ENCODE results near the gene GPR157.
"Not testable (repeated sequence)": the region's sequence is repeated elsewhere in the genome, so short reads cannot be mapped to it uniquely, and the experiment has no call there.

The GPR157 gene

DNA sequence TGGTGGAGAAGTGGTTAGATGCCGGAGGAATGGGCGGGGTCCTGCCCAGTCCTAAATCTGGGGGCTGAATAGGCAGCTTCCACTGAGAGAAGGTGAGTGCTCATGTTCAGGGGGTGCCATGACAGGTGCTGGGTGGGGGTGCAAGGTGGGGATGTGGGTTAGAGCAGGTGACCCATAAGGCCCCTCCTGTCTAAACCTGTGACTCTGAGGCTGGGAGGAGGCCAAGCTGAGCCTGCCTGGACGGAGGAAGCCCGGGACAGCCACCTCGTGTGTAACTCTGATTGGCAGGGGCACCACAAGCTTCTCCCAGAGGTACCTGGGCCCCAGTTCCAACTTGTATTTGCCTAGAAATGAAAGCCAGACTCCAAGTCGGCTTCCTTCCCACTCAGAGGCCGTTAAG, 10.7 kb downstream of the GPR157 start:
- no peak for DNase-seq (ENCODE audit: low read depth)

- peak; percentile 5 for DNase-seq (ENCODE audit: low read depth)
Observed at GRCh38 chr1:9115351-9116205, 13.3 kb downstream of the GPR157 start.

DNA sequence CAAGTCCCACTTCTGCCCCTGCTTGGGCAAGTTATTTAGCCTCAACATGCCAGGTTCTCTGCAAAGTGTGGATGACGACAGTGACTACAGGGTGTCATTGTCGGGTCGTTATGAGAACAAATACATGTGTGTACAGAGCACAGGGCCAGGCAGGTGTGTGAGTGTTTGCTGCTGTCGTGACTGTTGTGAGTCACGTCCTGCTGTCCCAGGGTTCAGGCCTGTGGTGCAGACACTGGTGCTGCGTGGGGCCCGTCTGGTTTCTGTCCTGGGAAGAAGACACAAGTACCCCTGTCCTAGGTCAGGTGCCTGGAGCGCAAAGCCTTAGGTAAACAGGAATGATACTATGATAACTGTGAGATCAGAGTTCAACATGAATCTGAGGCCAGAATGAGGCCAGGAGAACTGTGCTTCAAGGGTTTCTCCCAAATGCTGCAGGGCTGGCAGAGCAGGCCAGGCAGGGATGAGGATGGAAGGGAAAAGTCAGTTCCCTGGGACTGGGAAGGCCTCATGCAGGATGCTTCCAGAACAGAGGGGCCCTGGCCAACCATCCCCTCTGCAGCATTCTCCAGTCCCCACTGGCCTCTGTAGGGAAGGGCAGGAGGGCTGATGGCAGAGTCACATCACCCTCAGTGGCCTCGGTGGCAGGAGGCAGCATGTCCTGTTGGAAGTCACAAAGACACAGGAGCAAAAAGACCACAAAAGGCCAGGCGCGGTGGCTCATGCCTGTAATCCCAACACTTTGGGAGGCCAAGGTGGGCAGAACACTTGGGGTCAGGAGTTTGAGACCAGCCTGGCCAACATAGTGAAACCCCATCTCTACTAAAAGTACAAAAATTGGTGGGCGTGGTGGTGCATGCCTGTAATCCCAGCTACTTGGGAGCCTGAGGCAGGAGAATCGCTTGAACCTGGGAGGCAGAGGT, 15.7 kb downstream of the GPR157 start:
- no peak for DNase-seq (ENCODE audit: low read depth)

GRCh38 chr1:9111957-9112356, 16.9 kb downstream of the GPR157 start:
- DNase-seq (ENCODE audit: low read depth) = no peak

DNA sequence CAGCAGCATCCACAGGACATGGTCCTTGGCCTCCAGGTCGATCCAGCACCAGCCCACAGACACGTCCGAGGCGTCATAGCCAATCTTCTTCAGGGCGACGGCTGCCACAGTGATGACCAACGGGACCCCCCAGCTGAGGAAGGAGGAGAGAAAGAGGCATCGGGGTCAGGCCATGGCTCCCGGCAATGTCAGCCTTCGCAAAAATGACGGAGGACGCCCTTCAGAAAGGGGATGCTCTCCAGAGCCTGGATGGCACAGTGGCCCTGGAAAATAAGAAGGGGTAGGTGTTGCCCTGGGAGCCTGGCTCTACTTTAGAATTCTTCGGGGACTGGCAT, 17.6 kb downstream of the GPR157 start:
- DNase-seq (ENCODE audit: low read depth) = no peak

- peak; percentile 85 for DNase-seq (ENCODE audit: low read depth)
Observed at GRCh38 chr1:9110669-9111356, 18.1 kb downstream of the GPR157 start.

DNA sequence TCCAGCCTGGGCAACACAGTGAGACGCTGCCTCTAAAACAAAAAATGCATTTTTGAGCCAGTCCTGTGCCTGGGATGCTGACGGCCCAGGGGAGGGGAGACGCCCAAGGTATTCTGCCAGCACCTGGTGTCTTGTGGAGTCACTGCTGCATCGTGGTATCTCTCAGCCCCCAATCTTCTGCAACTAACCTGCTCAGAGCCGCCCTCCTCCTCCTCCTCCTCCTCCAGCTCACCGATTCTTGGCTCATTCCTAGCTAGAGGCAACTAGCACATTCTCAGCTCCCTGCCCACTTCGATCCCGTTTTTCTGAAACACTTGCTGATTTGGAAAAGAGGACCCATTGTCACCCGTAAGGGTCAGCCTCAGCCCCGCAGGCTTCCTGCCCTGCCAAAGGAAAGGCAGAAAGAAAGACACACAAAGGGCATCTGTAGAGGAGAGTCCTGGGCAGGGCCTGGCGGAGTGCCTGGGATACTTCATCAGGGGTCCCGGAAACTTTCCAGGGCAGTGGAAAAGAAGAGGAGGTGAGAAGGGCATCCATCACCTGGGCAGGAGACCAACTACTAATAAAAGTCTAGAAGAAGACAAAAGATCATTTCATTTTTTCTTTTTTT, 20.7 kb downstream of the GPR157 start:
- DNase-seq (ENCODE audit: low read depth) = no peak

DNA sequence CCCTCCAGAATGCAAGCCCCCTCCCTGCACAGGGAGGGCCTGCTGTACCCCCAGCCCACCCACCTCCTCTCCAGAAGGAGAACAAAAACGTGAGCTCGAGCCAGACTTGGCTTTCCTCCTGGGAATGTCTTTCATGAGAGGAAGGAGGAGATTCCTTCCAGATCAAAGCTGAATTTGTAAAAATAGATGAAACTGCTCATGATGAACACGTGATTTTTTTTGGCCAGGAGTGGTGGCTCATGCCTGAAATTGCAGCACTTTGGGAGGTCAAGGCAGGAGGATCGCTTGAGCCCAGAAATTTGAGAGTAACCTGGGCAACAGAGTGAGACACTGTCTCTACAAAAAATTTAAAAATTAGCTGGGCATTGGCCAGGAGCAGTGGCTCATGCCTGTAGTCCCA, 21.8 kb downstream of the GPR157 start:
- no peak for DNase-seq (ENCODE audit: low read depth)

- DNase-seq (ENCODE audit: low read depth) = no peak
Observed at GRCh38 chr1:9106286-9106685, 22.6 kb downstream of the GPR157 start.

- no peak for DNase-seq (ENCODE audit: low read depth)
Observed at GRCh38 chr1:9105336-9105867, 23.5 kb downstream of the GPR157 start.

GRCh38 chr1:9101510-9102146, 27.3 kb downstream of the GPR157 start:
- peak; percentile 72 for DNase-seq (ENCODE audit: low read depth)

DNA sequence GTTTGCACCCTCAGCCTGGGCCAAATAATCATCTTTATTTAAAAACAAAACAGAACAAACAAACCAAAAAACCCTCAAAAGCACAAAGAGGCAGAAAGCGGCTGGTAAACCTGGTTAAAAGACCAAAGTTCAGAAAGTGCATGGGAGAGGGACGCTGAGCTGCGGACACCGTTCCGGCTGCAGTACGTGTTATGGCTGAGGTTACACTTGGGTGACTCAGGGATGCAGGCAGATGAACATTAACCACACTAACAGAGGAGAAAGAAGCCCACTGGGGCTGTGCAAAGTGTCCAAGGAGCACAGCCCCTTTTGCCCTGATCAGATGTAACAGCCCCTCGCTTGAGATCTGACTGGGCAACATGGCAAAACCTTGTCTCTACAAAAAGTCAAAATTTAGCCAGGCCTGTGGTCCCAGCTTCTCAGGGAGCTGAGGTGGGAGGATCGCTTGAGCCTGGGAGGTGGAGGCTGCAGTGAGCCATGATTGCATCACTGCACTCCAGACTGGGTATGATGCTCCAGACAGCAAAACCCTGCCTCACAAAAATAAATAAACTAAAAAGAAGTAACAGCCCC, 28.3 kb downstream of the GPR157 start:
- peak; percentile 65 for DNase-seq (ENCODE audit: low read depth)

DNA sequence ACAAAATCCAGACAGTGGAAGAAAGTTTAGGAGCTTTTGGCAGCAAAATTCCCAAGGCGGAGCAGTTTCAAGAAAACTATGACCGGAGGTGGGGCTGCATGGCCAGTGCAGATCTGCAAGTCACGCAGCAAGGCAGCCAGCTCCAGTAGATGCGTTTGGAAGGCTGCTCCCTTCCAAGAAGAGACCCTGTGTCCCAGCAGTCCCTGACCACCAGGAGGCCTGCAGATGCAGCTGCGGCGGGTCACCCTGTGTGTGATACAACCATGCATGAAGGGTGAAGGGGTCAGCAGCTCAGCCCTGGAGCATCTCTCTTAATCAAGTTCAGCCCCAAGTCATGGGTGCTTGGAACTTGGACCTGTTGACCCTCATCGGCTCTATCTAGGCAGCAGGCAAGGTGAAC, 29.3 kb downstream of the GPR157 start:
- DNase-seq (ENCODE audit: low read depth) = no peak

GRCh38 chr1:9097947-9098705, 30.8 kb downstream of the GPR157 start:
- DNase-seq (ENCODE audit: low read depth) = no peak

DNA sequence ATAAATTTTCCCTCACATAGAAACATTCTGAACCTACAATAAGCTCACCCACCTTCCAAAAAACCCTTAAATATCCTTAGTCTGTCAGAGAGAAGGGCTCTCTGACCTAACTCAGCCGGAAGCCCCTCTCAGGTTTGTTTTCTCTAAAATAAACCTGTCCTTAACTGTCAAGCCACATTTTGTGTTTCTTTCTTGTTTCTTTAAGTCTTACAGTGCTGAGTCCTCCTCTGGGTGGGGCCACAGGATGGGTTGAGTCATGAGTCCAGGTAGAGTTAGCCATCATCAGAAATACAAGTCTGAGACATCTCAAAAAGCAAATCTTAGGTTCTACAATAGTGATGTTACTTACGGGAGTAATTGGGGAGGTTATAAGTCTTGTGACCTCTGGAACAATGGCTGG, 33.1 kb downstream of the GPR157 start:
- DNase-seq (ENCODE audit: low read depth) = no peak

GRCh38 chr1:9093996-9094595, 34.8 kb downstream of the GPR157 start:
- DNase-seq (ENCODE audit: low read depth) = not testable (repeated sequence)

GRCh38 chr1:9093581-9093980, 35.3 kb downstream of the GPR157 start:
- DNase-seq (ENCODE audit: low read depth) = no peak

- no peak for DNase-seq (ENCODE audit: low read depth)
Observed at GRCh38 chr1:9093091-9093490, 35.8 kb downstream of the GPR157 start.

DNA sequence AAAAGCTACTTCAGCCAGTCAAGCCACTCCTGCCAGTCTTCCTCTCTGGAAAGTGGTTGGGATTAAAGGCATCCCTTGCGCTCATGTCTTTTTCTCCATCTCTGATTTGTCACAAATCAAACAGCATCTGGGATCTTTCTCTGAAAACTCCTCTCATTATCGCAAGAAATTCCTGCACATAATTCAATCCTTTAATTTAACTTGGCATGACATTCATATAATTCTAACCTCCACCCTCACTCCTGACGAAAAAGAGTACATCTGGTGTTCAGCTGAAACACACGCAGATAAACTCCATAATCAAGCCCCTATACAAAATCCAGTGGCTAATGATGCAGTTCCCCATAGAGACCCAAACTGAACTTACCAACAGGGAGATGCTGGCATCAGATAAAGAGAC, 40.1 kb downstream of the GPR157 start:
- DNase-seq (ENCODE audit: low read depth) = no peak

All from ELR (cell line).